Osteoblast (primary cell): ENCODE results near the gene PRKN. TPM values are rescaled to one million over a fixed set of nuclear protein-coding genes. Genes with fewer than 3 reads are reported as not detected.

Source experiments
- DNase-seq: peaks from one replicate; pipeline ENCODE4 v3.0.0; 2011; ENCODE audit warnings: low spot score, mixed read lengths; ENCODE audit not compliant: insufficient read length; ENCODE audit errors: missing footprints
- H2AFZ ChIP-seq: 2 replicates; pipeline ENCODE4 v1.6.0; 2011; ENCODE audit warnings: mild to moderate bottlenecking, low read length
- H3K27ac ChIP-seq: 2 replicates; pipeline ENCODE4 v1.5.1; 2011; ENCODE audit warnings: mild to moderate bottlenecking, low read depth, low read length, moderate library complexity
- H3K27me3 ChIP-seq: 2 replicates; pipeline ENCODE4 v1.6.0; 2012; ENCODE audit warnings: mild to moderate bottlenecking, control low read depth, inconsistent platforms, low read length, moderate library complexity; ENCODE audit not compliant: insufficient read depth
- H3K36me3 ChIP-seq: 2 replicates; pipeline ENCODE4 v1.5.1; 2011; ENCODE audit warnings: mild to moderate bottlenecking, low read length, control low read depth, moderate library complexity; ENCODE audit not compliant: insufficient read depth
- H3K4me1 ChIP-seq: 2 replicates; pipeline ENCODE4 v1.5.1; 2011; ENCODE audit warnings: mild to moderate bottlenecking, low read length, control low read depth, moderate library complexity; ENCODE audit not compliant: insufficient read depth
- H3K4me2 ChIP-seq: 2 replicates; pipeline ENCODE4 v1.6.0; 2011; ENCODE audit warnings: mild to moderate bottlenecking, low read length; ENCODE audit not compliant: insufficient read depth
- H3K4me3 ChIP-seq: fragments of 200-600 bp; sonication (generic); 3 replicates; pipeline ENCODE4 v1.5.1; 2012; ENCODE audit warnings: mild to moderate bottlenecking, low read length, inconsistent platforms; ENCODE audit not compliant: insufficient read depth
- H3K79me2 ChIP-seq: 2 replicates; pipeline ENCODE4 v1.6.0; 2012; ENCODE audit warnings: mild to moderate bottlenecking, low read length, control low read depth, inconsistent platforms; ENCODE audit not compliant: insufficient read depth
- H3K9me3 ChIP-seq: 2 replicates; pipeline ENCODE4 v1.5.1; 2011; ENCODE audit warnings: low read depth, low read length, control low read depth
- H4K20me1 ChIP-seq: 2 replicates; pipeline ENCODE4 v1.6.0; 2012; ENCODE audit warnings: mild to moderate bottlenecking, low read length, control low read depth; ENCODE audit not compliant: insufficient read depth
- total RNA-seq: library from RNA; depleted of rRNA; stranded (reverse); fragments of >200 nt; gene quantifications from 2 replicates; pipeline ENCODE4 v1.2.3, GENCODE V29; 2012
- TF ChIP-seq, protein P1 (sequence below): IDR thresholded peaks from 2 replicates; pipeline ENCODE4 v1.5.1; 2011; ENCODE audit warnings: mild to moderate bottlenecking, low read depth, low read length, moderate library complexity; ENCODE audit errors: extremely low read depth

Gene PRKN
- total RNA-seq, 1 donor: 2.9 TPM

DNA sequence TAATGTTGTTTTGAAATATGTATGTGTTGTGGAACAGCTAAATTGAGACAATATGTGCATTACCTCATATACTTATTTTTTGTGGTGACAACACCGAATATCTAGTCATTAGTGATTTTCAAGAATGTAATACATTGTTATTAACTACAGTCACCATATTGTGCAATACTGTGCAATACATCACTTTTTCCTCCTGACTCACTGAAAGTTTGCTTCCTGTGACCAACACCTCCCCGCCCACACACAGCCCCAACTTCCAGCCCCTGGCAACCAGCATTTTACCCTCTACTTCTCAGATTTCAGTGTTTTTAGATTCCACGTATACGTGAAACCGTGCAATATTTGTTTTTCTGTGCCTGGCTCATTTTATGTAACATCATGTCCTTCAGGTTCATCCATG lies 627.9 kb downstream of the PRKN start:
- Histone ChIP-seq H3K79me2 (no peaks in the 10 kb centered on the region), H3K27ac (peak overlapping the region; percentile 31), H3K9me3 (no peaks in the 10 kb centered on the region), H4K20me1 (no peaks in the 10 kb centered on the region), H3K4me1 (peaks cover 4% of the 10 kb centered on the region), H3K4me3 (no peak overlapping the region), H3K36me3 (no peaks in the 10 kb centered on the region), H3K27me3 (no peaks in the 10 kb centered on the region), H3K4me2 (peak overlapping the region; percentile 29), H2AFZ (no peak overlapping the region)
- TF ChIP-seq, protein P1, sequence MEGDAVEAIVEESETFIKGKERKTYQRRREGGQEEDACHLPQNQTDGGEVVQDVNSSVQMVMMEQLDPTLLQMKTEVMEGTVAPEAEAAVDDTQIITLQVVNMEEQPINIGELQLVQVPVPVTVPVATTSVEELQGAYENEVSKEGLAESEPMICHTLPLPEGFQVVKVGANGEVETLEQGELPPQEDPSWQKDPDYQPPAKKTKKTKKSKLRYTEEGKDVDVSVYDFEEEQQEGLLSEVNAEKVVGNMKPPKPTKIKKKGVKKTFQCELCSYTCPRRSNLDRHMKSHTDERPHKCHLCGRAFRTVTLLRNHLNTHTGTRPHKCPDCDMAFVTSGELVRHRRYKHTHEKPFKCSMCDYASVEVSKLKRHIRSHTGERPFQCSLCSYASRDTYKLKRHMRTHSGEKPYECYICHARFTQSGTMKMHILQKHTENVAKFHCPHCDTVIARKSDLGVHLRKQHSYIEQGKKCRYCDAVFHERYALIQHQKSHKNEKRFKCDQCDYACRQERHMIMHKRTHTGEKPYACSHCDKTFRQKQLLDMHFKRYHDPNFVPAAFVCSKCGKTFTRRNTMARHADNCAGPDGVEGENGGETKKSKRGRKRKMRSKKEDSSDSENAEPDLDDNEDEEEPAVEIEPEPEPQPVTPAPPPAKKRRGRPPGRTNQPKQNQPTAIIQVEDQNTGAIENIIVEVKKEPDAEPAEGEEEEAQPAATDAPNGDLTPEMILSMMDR: no peak
- no peak for DNase-seq

DNA sequence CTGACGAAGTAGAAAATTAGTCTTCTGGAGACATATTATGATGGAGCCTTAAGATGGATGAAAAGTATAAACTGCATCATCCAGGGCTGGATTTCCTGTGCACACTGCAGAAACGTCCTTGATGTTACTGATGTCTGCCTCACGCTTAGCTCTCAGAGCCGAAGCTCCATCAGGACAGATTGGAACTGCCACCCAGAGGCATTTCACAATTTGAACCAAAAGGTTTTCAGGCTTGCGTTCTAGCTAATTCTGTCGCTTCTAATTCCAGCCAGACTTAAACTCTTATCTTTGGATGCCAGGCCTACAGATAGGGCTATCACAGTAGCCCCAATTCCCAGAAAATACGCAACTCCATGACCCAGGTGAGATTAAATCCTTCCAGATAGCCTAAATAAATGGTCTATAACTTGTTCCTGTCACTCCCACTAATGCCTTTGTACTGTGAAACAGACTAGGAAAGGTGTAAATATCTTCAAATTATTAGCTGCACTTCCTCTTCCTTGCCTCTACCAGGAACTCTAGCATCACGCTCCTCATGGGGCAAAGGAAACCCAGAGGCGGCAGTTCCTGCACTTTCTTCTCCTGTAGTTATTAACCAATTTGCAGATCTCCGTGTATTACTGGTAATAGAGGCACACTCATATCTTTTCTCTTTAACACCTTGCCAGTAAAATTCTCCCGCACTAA lies 634.6 kb downstream of the PRKN start:
- TF ChIP-seq, protein P1: no peak
- Histone ChIP-seq H3K27ac (no peak overlapping the region), H3K27me3 (no peaks in the 10 kb centered on the region), H3K4me2 (no peak overlapping the region), H3K4me3 (no peak overlapping the region), H2AFZ (no peak overlapping the region), H3K79me2 (no peaks in the 10 kb centered on the region), H3K9me3 (no peaks in the 10 kb centered on the region), H4K20me1 (no peaks in the 10 kb centered on the region), H3K4me1 (no peaks in the 10 kb centered on the region), H3K36me3 (no peaks in the 10 kb centered on the region)
- DNase-seq: no peak

DNA sequence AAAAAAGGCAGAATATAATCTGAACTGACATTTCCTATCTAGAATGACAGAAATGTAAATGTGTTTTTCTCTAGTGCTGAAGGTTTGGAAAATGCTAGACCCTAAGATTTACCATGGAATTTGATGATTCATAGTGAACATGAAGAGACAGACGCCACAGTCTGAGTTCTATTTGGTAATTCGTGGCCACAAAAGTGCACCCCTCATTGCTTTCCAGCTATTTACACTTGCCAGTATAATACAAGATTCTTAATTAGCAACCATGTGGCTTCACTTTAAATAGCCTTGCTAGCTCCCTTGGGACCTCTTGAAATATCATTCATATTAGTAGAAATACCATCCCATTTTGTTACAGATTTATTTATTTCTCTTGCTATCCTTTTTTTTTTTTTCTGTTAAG lies 636.8 kb downstream of the PRKN start:
- no peak for DNase-seq
- no peak overlapping the region for H2AFZ ChIP-seq
- H3K79me2 ChIP-seq: no peaks in the 10 kb centered on the region
- H3K4me2 ChIP-seq: no peak overlapping the region
- TF ChIP-seq, protein P1: no peak
- no peaks in the 10 kb centered on the region for H3K27me3 ChIP-seq
- no peaks in the 10 kb centered on the region for H3K36me3 ChIP-seq
- H3K27ac ChIP-seq: no peak overlapping the region
- H3K4me3 ChIP-seq: no peak overlapping the region
- H3K9me3 ChIP-seq: no peaks in the 10 kb centered on the region
- H3K4me1 ChIP-seq: no peaks in the 10 kb centered on the region
- H4K20me1 ChIP-seq: no peaks in the 10 kb centered on the region

DNA sequence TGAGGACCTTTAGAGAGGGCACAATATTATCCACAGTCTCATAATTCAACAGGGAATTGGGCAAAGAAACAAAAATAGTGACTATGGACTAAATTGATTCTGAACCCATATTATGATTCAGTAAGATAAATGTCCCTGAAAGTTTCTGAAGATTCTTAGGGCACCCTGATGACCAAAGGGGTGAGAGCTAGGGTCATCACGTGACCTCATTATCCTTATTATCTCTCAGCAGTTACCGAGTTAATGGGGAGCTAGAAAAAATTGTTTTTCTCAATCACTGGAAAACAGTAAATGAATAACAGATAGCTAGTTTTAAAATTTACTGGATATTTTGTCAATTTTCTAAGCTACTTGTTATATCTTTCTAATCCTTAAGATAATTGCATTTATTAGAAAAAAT lies 639.5 kb downstream of the PRKN start:
- Histone ChIP-seq H3K36me3 (no peaks in the 10 kb centered on the region), H3K27me3 (no peaks in the 10 kb centered on the region), H3K4me1 (no peaks in the 10 kb centered on the region), H3K9me3 (no peaks in the 10 kb centered on the region), H3K79me2 (no peaks in the 10 kb centered on the region), H2AFZ (no peak overlapping the region), H3K4me2 (no peak overlapping the region), H4K20me1 (no peaks in the 10 kb centered on the region), H3K4me3 (no peak overlapping the region), H3K27ac (no peak overlapping the region)
- TF ChIP-seq, protein P1: no peak
- DNase-seq: no peak
